Fibroblast of lung (primary cell): ENCODE data around the gene ABR. TPM values are rescaled to one million over a fixed set of nuclear protein-coding genes. Genes with fewer than 3 reads are reported as not detected.

Experiments used
- DNase-seq, 2 donors: peaks; one replicate each; pipeline versions ENCODE4 v3.0.0 to v3.0.0-alpha.2; 2010; ENCODE audit warnings: low read depth in 2 of 2
- H2AFZ ChIP-seq: 2 replicates; pipeline ENCODE4 v1.5.1; 2012; ENCODE audit warnings: low read length, control low read depth, inconsistent platforms
- H3K27ac ChIP-seq: 2 replicates; pipeline ENCODE4 v1.5.1; 2011; ENCODE audit warnings: low read length, control low read depth; ENCODE audit not compliant: insufficient read depth
- H3K27me3 ChIP-seq: 2 replicates; pipeline ENCODE4 v1.5.1; 2011; ENCODE audit warnings: mild to moderate bottlenecking, low read length; ENCODE audit not compliant: control insufficient read depth, insufficient read depth
- H3K36me3 ChIP-seq: 2 replicates; pipeline ENCODE4 v1.5.1; 2011; ENCODE audit warnings: low read length; ENCODE audit not compliant: control insufficient read depth, insufficient read depth
- H3K4me1 ChIP-seq: 2 replicates; pipeline ENCODE4 v1.5.1; 2011; ENCODE audit warnings: low read length; ENCODE audit not compliant: control insufficient read depth, insufficient read depth; ENCODE audit errors: extremely low read depth
- H3K4me2 ChIP-seq: 2 replicates; pipeline ENCODE4 v1.5.1; 2011; ENCODE audit warnings: low read length, control low read depth; ENCODE audit not compliant: insufficient read depth; ENCODE audit errors: extremely low read depth
- H3K4me3 ChIP-seq, 4 experiments: fragments of 200-600 bp in 1 of 4; sonication (generic) in 1 of 4; replicated peaks in 1 of 4; 2 replicates each; pipeline ENCODE4 v1.5.1; 2011 to 2016; ENCODE audit warnings: low read length in 4 of 4, low read depth in 3 of 4, mild to moderate bottlenecking in 3 of 4, control low read depth in 2 of 4, inconsistent platforms in 1 of 4, mixed read lengths in 1 of 4; ENCODE audit not compliant: insufficient read depth in 1 of 4; ENCODE audit errors: control extremely low read depth in 1 of 4
- H3K79me2 ChIP-seq: 2 replicates; pipeline ENCODE4 v1.5.1; 2012; ENCODE audit warnings: mild to moderate bottlenecking, low read length, inconsistent platforms; ENCODE audit not compliant: control insufficient read depth, insufficient read depth
- H3K9ac ChIP-seq: 2 replicates; pipeline ENCODE4 v1.5.1; 2011; ENCODE audit warnings: mild to moderate bottlenecking, low read length, control low read depth; ENCODE audit not compliant: insufficient read depth
- H3K9me3 ChIP-seq: 2 replicates; pipeline ENCODE4 v1.5.1; 2012; ENCODE audit warnings: low read depth, low read length; ENCODE audit not compliant: control insufficient read depth, insufficient read depth
- H4K20me1 ChIP-seq: 2 replicates; pipeline ENCODE4 v1.5.1; 2011; ENCODE audit warnings: low read length; ENCODE audit not compliant: control insufficient read depth, insufficient read depth; ENCODE audit errors: extremely low read depth
- EZH2 ChIP-seq: IDR thresholded peaks from 2 replicates; pipeline ENCODE4 v1.5.1; 2012; ENCODE audit warnings: low read length, control low read depth, mild to moderate bottlenecking; ENCODE audit errors: missing control alignments
- polyA plus RNA-seq, 2 donors: library from polyadenylated mRNA; depleted of rRNA in 1 of 2; stranded (reverse) in 1 of 2; unstranded in 1 of 2; fragments of >200 nt; gene quantifications; 2 replicates each; pipeline ENCODE4 v1.2.1, GENCODE V29; 2011 to 2012; ENCODE audit warnings: missing spikeins in 1 of 2
- total RNA-seq: library from RNA; depleted of rRNA; stranded (reverse); fragments of >200 nt; gene quantifications from 2 replicates; pipeline ENCODE4 v1.2.1, GENCODE V29; 2014
- TF ChIP-seq, protein P1 (sequence below), 2 donors: IDR thresholded peaks in 1 of 2; conservative IDR thresholded peaks in 1 of 2; 1 replicate in 1 of 2; 2 replicates in 1 of 2; pipeline ENCODE4 v1.5.1; 2011 to 2012; ENCODE audit warnings: low read length in 2 of 2, control low read depth in 1 of 2, inconsistent platforms in 1 of 2, low read depth in 1 of 2, mild to moderate bottlenecking in 1 of 2

The ABR gene
- total and polyA plus RNA-seq, 2 donors (not counting 1 experiment from before 2014, with no cell fraction given) = 43.7 to 84.7 TPM

- Histone ChIP-seq H3K79me2 (no peaks in the 10 kb centered on the region), H4K20me1 (no peaks in the 10 kb centered on the region), H3K36me3 (no peaks in the 10 kb centered on the region), H3K4me2 (peak overlapping the region; percentile 80), H3K27me3 (peaks cover 17% of the 10 kb centered on the region), H3K9me3 (no peaks in the 10 kb centered on the region), H2AFZ (peak overlapping the region; percentile 86), H3K4me3 (peak overlapping the region in 1 of 4 experiments; percentile 25), H3K9ac (peak overlapping the region; percentile 23), H3K4me1 (peaks cover 13% of the 10 kb centered on the region), H3K27ac (no peak overlapping the region)
- TF ChIP-seq, protein P1, sequence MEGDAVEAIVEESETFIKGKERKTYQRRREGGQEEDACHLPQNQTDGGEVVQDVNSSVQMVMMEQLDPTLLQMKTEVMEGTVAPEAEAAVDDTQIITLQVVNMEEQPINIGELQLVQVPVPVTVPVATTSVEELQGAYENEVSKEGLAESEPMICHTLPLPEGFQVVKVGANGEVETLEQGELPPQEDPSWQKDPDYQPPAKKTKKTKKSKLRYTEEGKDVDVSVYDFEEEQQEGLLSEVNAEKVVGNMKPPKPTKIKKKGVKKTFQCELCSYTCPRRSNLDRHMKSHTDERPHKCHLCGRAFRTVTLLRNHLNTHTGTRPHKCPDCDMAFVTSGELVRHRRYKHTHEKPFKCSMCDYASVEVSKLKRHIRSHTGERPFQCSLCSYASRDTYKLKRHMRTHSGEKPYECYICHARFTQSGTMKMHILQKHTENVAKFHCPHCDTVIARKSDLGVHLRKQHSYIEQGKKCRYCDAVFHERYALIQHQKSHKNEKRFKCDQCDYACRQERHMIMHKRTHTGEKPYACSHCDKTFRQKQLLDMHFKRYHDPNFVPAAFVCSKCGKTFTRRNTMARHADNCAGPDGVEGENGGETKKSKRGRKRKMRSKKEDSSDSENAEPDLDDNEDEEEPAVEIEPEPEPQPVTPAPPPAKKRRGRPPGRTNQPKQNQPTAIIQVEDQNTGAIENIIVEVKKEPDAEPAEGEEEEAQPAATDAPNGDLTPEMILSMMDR (conservative IDR thresholded peaks at IDR 0.05 in 1 of 2, IDR thresholded peaks at IDR 0.05 in 1 of 2; ENCODE audit: low read depth in 1 of 2, low read length in 2 of 2) = peak; percentile 96 to 98
- TF ChIP-seq EZH2 = no peak
- peak; percentile 80 to 89 for DNase-seq
These were observed 7.4 kb upstream of the ABR start for GRCh38 chr17:1186923-1187771.

- H3K27ac ChIP-seq = no peak overlapping the region
- H3K9ac ChIP-seq = no peak overlapping the region
These were observed 6.5 kb upstream of the ABR start for GRCh38 chr17:1186214-1186820.

More at GRCh38 chr17:1186214-1186820, 6.5 kb upstream of the ABR start:
- Histone ChIP-seq H3K4me2 (no peak overlapping the region), H3K4me3 (peak overlapping the region in 1 of 4 experiments; percentile 25), H3K36me3 (no peaks in the 10 kb centered on the region), H3K9me3 (no peaks in the 10 kb centered on the region), H4K20me1 (no peaks in the 10 kb centered on the region), H2AFZ (no peak overlapping the region), H3K27me3 (peaks cover 15% of the 10 kb centered on the region), H3K4me1 (peaks cover 13% of the 10 kb centered on the region), H3K79me2 (no peaks in the 10 kb centered on the region)
- DNase-seq = peak; percentile 16 to 56
- no peak for TF ChIP-seq EZH2
- TF ChIP-seq, protein P1 (conservative IDR thresholded peaks at IDR 0.05 in 1 of 2, IDR thresholded peaks at IDR 0.05 in 1 of 2; ENCODE audit: low read depth in 1 of 2, low read length in 2 of 2) = no peak
